ENCODE data around the gene ENOX1. TPM values are rescaled to one million over a fixed set of nuclear protein-coding genes. Genes with fewer than 3 reads are reported as not detected.

Gene ENOX1
- total and polyA plus RNA-seq, 2 of the 13 experiments (the other 11 are each of a cell fraction or from before 2014, with no cell fraction given), result not detected

DNA sequence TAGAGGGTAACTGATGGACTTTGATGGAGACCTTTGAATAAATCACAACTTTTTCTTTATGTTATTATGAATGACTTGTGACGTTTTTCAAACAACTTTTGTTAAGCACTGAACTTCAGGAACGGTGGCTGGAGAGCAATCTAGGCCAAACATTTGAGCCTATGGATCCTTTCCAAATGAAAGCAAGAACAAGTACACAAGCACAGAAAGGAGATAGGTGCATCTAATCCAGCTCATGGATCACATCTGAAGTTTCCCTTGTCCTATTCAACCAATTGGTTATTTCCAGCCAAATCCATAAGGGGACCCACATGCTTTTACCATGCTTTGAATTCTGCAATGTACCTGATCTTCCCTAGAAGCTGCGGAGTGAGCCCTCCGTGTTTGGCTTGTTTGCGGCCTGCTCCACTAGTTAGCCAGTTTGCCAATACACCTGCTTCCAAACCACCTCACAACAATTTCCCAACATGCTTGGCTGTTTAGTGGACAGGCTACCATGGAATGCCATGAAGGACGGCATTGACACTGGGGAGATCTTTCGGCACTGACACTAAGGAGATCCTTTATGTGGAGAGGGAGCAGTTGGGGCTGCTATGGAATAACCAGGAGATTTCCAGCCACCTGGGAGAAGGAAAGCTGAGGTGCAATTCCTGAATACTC is 447.5 kb downstream of the ENOX1 start:
- Histone ChIP-seq H2AFZ (ENCODE audit: low read length) (no peak overlapping the region), H3K27ac (ENCODE audit: extremely low read length, insufficient read depth, low read length) (no peak overlapping the region), H3K4me1 (ENCODE audit: insufficient read depth, low read length) (no peaks in the 10 kb centered on the region), H4K20me1 (ENCODE audit: insufficient read depth, low read length) (no peaks in the 10 kb centered on the region), H3K9me3 (ENCODE audit: low read length) (no peaks in the 10 kb centered on the region), H3K4me3 (replicated peaks in 1 of 3; ENCODE audit: insufficient read depth in 1 of 3, low read depth in 2 of 3, low read length in 3 of 3) (no peak overlapping the region), H3K4me2 (ENCODE audit: low read depth, low read length) (no peak overlapping the region), H3K36me3 (replicated peaks in 1 of 2; ENCODE audit: control insufficient read depth in 1 of 2, insufficient read depth in 2 of 2, low read length in 2 of 2) (no peaks in the 10 kb centered on the region), H3K9ac (ENCODE audit: insufficient read depth, low read depth, low read length) (no peak overlapping the region), H3K79me2 (ENCODE audit: insufficient read depth, low read length) (no peaks in the 10 kb centered on the region), H3K27me3 (ENCODE audit: control insufficient read depth in 1 of 2, insufficient read depth in 2 of 2, low read length in 2 of 2) (no peaks in the 10 kb centered on the region)
- intact Hi-C loops (cut with micrococcal nuclease; ENCODE audit: unreplicated experiment), result no loop called here
- CTCF ChIA-PET (ENCODE audit: low intra/inter-chr PET ratio, low total read pairs), result no interaction called here
- DNase-seq (ENCODE audit: low spot score) (no peak), ATAC-seq (no peak), FAIRE-seq (no peak)
- WGBS (ENCODE audit: low lambda C conversion rate), result 46% methylated on average over 7 of the region's 7 CpGs
- in situ Hi-C loops (cut with HindIII; ENCODE audit: extremely low pct_ligation_motif_present, low pct_unique_long_range_greater_than_20kb), result no loop called here
- no TSS peak for BruUV-seq (replicated peaks)
- POLR2A ChIA-PET, result no interaction called here
- TF ChIP-seq, protein P1, sequence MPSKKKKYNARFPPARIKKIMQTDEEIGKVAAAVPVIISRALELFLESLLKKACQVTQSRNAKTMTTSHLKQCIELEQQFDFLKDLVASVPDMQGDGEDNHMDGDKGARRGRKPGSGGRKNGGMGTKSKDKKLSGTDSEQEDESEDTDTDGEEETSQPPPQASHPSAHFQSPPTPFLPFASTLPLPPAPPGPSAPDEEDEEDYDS (CRISPR knock-in tag; IDR thresholded peaks at IDR 0.05), result no peak
- TF ChIP-seq MTF1 (CRISPR knock-in tag; IDR thresholded peaks at IDR 0.05) (no peak), RBM22 (optimal IDR thresholded peaks at IDR 0.05; ENCODE audit: low read length) (no peak), NR2F6 (IDR thresholded peaks at IDR 0.05) (no peak), NR2F6 (CRISPR knock-in tag; IDR thresholded peaks at IDR 0.05) (no peak), SMAD9 (CRISPR knock-in tag; IDR thresholded peaks at IDR 0.05) (no peak), HIVEP1 (CRISPR knock-in tag; IDR thresholded peaks at IDR 0.05) (no peak), ZNF205 (CRISPR knock-in tag; IDR thresholded peaks at IDR 0.05) (no peak), ARNT2 (CRISPR knock-in tag; IDR thresholded peaks at IDR 0.05; ENCODE audit: low read depth) (no peak)
- TF ChIP-seq, protein P2, sequence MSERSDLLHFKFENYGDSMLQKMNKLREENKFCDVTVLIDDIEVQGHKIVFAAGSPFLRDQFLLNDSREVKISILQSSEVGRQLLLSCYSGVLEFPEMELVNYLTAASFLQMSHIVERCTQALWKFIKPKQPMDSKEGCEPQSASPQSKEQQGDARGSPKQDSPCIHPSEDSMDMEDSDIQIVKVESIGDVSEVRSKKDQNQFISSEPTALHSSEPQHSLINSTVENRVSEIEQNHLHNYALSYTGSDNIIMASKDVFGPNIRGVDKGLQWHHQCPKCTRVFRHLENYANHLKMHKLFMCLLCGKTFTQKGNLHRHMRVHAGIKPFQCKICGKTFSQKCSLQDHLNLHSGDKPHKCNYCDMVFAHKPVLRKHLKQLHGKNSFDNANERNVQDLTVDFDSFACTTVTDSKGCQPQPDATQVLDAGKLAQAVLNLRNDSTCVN (CRISPR knock-in tag; IDR thresholded peaks at IDR 0.05; ENCODE audit: borderline replicate concordance), result no peak

Data from HepG2 (cell line).